Activated CD8-positive, alpha-beta T cell treated with anti-CD3 and anti-CD28 coated beads, Interleukin-2, amount 10 ng/mL, durations not matched to agents 7 days and 5 days (primary cell): Measurements from ENCODE around the gene LTBP4. TPM values are rescaled to one million over a fixed set of nuclear protein-coding genes. Genes with fewer than 3 reads are reported as not detected.
A peak's percentile ranks its signal among the peaks of the same experiment; 100 is the strongest.

Experiments
- ATAC-seq: fragments of 150-1000 bp; cut with Tn5 transposase; one replicate; pipeline ENCODE4 v1.10.0; 2021; ENCODE audit warnings: moderate library complexity
- CTCF ChIA-PET: fragments of 350-600 bp; sonication (Branson Sonifier 250); formaldehyde crosslinking; loops from one replicate; lab custom pipeline; 2021; ENCODE audit warnings: antibody characterized with exemption; lab: Charles Lee
- POLR2A ChIA-PET: fragments of 350-600 bp; sonication (Branson Sonifier 250); formaldehyde crosslinking; loops from one replicate; lab custom pipeline; 2021; ENCODE audit warnings: antibody characterized with exemption; lab: Charles Lee
- DNase-seq: peaks from one replicate; pipeline ENCODE4 v3.0.0-alpha.2; 2020
- H3K27ac Mint-ChIP-seq: one replicate; pipeline ENCODE4 v1.8.0; 2021; ENCODE audit warnings: mild to moderate bottlenecking, mixed read lengths
- H3K27me3 Mint-ChIP-seq: one replicate; pipeline ENCODE4 v1.8.0; 2021; ENCODE audit warnings: low read depth, mixed read lengths
- H3K36me3 Mint-ChIP-seq: one replicate; pipeline ENCODE4 v1.8.0; 2021; ENCODE audit warnings: low read depth, mixed read lengths
- H3K4me1 Mint-ChIP-seq: one replicate; pipeline ENCODE4 v1.8.0; 2021; ENCODE audit warnings: low read depth, mixed read lengths
- H3K4me3 Mint-ChIP-seq: one replicate; pipeline ENCODE4 v1.8.0; 2021; ENCODE audit warnings: mild to moderate bottlenecking, mixed read lengths
- H3K9me3 Mint-ChIP-seq: one replicate; pipeline ENCODE4 v1.8.0; 2022; ENCODE audit warnings: mixed read lengths; ENCODE audit not compliant: insufficient read depth
- total RNA-seq, 2 experiments: library from RNA; stranded (reverse); gene quantifications; one replicate each; pipeline ENCODE4 v1.2.3, GENCODE V29; 2021

The LTBP4 gene
- total RNA-seq, 2 experiments from 2014 or later, result 54.3 to 54.7 TPM

GRCh38 chr19:40659566-40659965 lies 58.4 kb downstream of the LTBP4 start:
- Mint-ChIP-seq H3K9me3 (no peaks in the 10 kb centered on the region), H3K27me3 (peaks cover 6% of the 10 kb centered on the region), H3K27ac (no peak overlapping the region), H3K4me1 (peaks cover 7% of the 10 kb centered on the region), H3K4me3 (no peak overlapping the region), H3K36me3 (no peaks in the 10 kb centered on the region)
- ATAC-seq (no peak), DNase-seq (no peak)
- CTCF ChIA-PET, result interaction anchor here (1.9 to 5.8 kb wide), 2 partner anchors 25 to 160 kb away, joined by 10 to 45 read pairs; no protein-coding TSS in a partner anchor
- POLR2A ChIA-PET, result interaction anchor here (0.6 kb wide), 1 partner anchor 191 kb away, joined by 3 read pairs; no protein-coding TSS in a partner anchor

DNA sequence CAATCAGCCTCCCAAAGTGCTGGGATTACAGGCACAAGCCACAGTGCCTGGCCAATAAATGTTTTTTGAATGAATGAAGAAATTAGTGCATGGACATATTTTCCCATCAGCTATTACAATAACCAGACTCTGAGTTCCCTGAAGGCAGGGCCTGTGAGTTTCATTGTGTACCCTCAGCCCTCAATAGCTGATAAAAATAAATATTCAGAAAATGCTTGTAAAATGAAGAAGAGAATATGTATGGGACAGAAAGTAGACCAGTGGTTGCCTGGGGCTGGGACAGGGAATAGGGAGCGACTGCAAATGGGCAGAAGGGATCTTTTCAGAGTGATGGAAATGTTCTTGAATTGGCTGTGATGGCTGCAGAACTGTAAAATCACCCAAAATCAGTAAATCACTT lies 60.4 kb downstream of the LTBP4 start:
- ATAC-seq (no peak), DNase-seq (no peak)
- Mint-ChIP-seq H3K4me1 (peaks cover 7% of the 10 kb centered on the region), H3K27me3 (peaks cover 6% of the 10 kb centered on the region), H3K9me3 (no peaks in the 10 kb centered on the region), H3K36me3 (no peaks in the 10 kb centered on the region), H3K27ac (no peak overlapping the region), H3K4me3 (no peak overlapping the region)
- CTCF ChIA-PET, result interaction anchor here (1.1 to 5.8 kb wide), 7 partner anchors 15 to 483 kb away, joined by 3 to 45 read pairs (median 8); partner anchors contain the start of genes ACTMAP and SNRPA
- POLR2A ChIA-PET, result no interaction called here

DNA sequence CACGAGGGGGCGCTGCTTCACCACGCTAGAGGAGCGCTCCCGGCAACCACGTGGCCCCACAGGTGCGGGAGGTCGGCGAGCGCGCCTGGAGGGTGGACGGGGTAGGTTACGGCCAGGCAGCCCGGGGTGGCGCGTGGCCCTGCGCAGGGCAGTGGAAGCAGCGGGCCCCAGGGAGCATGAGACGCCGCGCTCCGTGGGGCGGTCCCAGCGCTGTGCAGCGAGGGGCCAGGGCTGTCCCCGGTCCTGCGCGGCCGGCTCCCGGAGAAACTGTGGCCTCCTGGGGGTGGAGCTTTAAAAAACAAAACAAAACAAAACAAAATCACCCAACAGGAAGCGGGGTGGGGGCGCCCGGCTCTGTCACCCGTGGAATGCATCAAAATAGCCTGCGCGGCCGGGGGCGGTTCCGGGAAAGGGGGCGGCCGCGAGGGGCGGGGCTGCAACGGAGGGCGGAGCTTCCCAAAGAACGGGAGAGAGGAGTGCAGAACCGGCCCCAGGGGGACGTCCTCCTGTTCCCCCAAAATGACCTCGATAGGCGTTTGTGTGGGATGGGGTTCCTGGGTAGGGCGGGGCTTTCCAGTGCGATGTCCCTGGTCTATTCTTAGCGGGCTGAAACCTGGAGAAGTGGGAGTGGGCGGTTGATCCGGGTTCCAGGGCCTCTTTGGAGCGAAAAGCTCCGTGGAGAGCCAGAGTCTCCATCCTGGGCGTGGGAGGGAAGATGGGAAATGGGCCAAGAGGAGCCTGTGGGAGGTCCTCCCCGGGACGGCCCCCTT lies 61.9 kb downstream of the LTBP4 start:
- DNase-seq, result peak; percentile 92
- ATAC-seq, result peak; percentile 96
- Mint-ChIP-seq H3K4me3 (peak overlapping the region; percentile 78), H3K4me1 (peaks cover 7% of the 10 kb centered on the region), H3K27me3 (peaks cover 6% of the 10 kb centered on the region), H3K27ac (peak overlapping the region; percentile 81), H3K36me3 (peaks cover 1% of the 10 kb centered on the region), H3K9me3 (no peaks in the 10 kb centered on the region)
- POLR2A ChIA-PET, result interaction anchor here (1.2 to 1.9 kb wide), 3 partner anchors 115 to 144 kb away, joined by 3 to 9 read pairs (median 5); partner anchors contain the start of gene RAB4B
- CTCF ChIA-PET, result interaction anchor here (0.6 to 5.8 kb wide), 27 partner anchors 9 to 606 kb away, joined by 3 to 47 read pairs (median 4); partner anchors contain the start of genes ACTMAP, COQ8B, EGLN2 and ITPKC

DNA sequence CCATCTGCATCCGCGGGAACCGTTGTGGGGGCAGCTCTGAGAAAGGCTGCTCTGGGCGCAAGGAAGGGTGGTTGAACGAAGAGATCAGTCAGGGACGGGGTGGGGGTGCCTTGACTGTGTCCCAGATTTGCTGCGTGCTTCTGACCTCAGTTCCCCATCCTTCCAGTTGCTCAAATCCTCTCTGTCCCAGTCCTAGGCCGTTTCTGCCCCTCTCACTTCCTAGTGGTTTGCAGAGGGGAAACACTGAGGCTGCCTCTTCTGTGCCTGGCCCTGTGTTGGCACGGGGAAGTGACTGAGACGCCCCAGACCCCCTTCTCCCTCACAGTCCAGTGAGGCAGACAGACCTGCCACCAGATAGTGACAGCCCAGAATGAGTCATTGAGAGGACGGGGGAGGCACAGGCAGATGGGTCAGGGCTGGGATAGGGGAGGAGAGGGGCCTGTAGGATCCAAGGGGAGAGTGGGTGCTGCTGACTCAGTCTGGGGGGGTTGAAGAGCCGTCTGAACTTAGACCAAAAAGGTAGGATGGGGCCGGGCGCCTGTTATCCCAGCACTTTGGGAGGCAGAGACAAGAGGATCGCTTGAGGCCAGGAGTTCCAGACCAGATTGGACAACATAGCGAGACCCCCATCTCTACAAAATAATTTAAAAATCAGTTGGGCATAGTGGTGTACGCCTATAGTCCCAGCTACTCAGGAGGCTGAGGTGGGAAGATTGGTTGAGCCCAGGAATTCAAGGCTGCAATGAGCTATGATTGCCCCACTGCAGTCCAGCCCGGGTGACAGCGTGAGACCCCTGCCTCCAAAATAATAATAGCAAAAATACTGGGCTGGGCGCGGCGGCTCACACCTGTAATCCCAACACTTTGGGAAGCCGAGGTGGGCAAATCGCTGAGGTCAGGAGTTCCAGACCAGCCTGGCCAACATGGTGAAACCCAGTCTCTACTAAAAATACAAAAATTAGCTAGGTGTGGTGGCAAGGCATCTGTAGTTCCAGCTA lies 62.8 kb downstream of the LTBP4 start:
- DNase-seq (no peak), ATAC-seq (no peak)
- Mint-ChIP-seq H3K27me3 (peaks cover 6% of the 10 kb centered on the region), H3K9me3 (no peaks in the 10 kb centered on the region), H3K36me3 (peaks cover 6% of the 10 kb centered on the region), H3K4me1 (peaks cover 7% of the 10 kb centered on the region), H3K27ac (peak overlapping the region; percentile 70), H3K4me3 (peak overlapping the region; percentile 78)
- ChIA-PET POLR2A (interaction anchor here (1.2 to 1.9 kb wide), 4 partner anchors 53 to 143 kb away, joined by 3 to 9 read pairs (median 4); partner anchors contain the start of genes ITPKC and RAB4B), CTCF (interaction anchor here (0.6 to 5.8 kb wide), 26 partner anchors 8 to 607 kb away, joined by 3 to 47 read pairs (median 4); partner anchors contain the start of genes ACTMAP, COQ8B, EGLN2 and ITPKC)

- CTCF ChIA-PET, result no interaction called here
- Mint-ChIP-seq H3K9me3 (no peaks in the 10 kb centered on the region), H3K36me3 (peaks cover 19% of the 10 kb centered on the region), H3K4me1 (peaks cover 7% of the 10 kb centered on the region), H3K27me3 (no peaks in the 10 kb centered on the region), H3K27ac (no peak overlapping the region), H3K4me3 (no peak overlapping the region)
- POLR2A ChIA-PET, result no interaction called here
- no peak for DNase-seq
- no peak for ATAC-seq
Observed at GRCh38 chr19:40666803-40667438, 65.8 kb downstream of the LTBP4 start.

- Mint-ChIP-seq H3K27ac (no peak overlapping the region), H3K4me3 (no peak overlapping the region), H3K4me1 (peaks cover 7% of the 10 kb centered on the region), H3K36me3 (peaks cover 19% of the 10 kb centered on the region), H3K9me3 (no peaks in the 10 kb centered on the region), H3K27me3 (no peaks in the 10 kb centered on the region)
- POLR2A ChIA-PET, result no interaction called here
- DNase-seq, result no peak
- CTCF ChIA-PET, result interaction anchor here (1.1 kb wide), 1 partner anchor 32 kb away, joined by 3 read pairs; no protein-coding TSS in a partner anchor
- ATAC-seq, result no peak
Observed at GRCh38 chr19:40667602-40668001, 66.4 kb downstream of the LTBP4 start.

- Mint-ChIP-seq H3K27me3 (no peaks in the 10 kb centered on the region), H3K4me1 (no peaks in the 10 kb centered on the region), H3K27ac (no peak overlapping the region), H3K4me3 (no peak overlapping the region), H3K9me3 (no peaks in the 10 kb centered on the region), H3K36me3 (peaks cover 19% of the 10 kb centered on the region)
- POLR2A ChIA-PET, result no interaction called here
- CTCF ChIA-PET, result no interaction called here
- ATAC-seq, result no peak
- DNase-seq, result no peak
Observed at GRCh38 chr19:40668991-40669614, 67.9 kb downstream of the LTBP4 start.

DNA sequence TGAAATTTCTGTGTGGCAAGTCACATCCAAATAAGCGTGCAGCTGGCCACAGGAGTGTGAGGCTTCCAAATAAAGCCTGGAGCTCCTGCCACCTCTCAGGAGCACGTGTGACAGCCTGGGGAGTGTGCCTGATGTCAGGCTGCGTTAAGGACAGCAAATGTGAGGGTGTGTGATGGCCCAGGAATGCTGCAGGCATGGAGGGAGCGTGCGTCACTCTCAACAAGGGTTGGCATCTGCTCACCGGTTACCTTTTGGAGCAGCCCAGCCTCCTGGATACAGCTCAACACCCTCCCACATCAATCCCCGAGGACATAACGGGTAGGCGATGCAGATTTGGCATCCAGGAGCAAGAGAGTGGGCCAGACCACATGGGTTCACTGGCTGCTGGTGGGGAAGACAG lies 70.2 kb downstream of the LTBP4 start:
- H3K9me3 Mint-ChIP-seq, result no peaks in the 10 kb centered on the region
- CTCF ChIA-PET, result interaction anchor here (0.8 to 1.9 kb wide), 2 partner anchors 8 to 127 kb away, joined by 3 to 4 read pairs; partner anchors contain the start of gene EGLN2
- DNase-seq (no peak), ATAC-seq (no peak)
- peaks cover 19% of the 10 kb centered on the region for H3K36me3 Mint-ChIP-seq
- H3K27me3 Mint-ChIP-seq, result no peaks in the 10 kb centered on the region
- H3K4me3 Mint-ChIP-seq, result no peak overlapping the region
- H3K4me1 Mint-ChIP-seq, result no peaks in the 10 kb centered on the region
- POLR2A ChIA-PET, result no interaction called here
- H3K27ac Mint-ChIP-seq, result peak overlapping the region; percentile 8

GRCh38 chr19:40672038-40672437 lies 70.9 kb downstream of the LTBP4 start:
- no peak overlapping the region for H3K4me3 Mint-ChIP-seq
- no peaks in the 10 kb centered on the region for H3K4me1 Mint-ChIP-seq
- H3K36me3 Mint-ChIP-seq, result peaks cover 17% of the 10 kb centered on the region
- H3K9me3 Mint-ChIP-seq, result no peaks in the 10 kb centered on the region
- no peak for ATAC-seq
- H3K27me3 Mint-ChIP-seq, result no peaks in the 10 kb centered on the region
- ChIA-PET CTCF (interaction anchor here (1.9 kb wide), 1 partner anchor 9 kb away, joined by 4 read pairs; no protein-coding TSS in a partner anchor), POLR2A (no interaction called here)
- H3K27ac Mint-ChIP-seq, result no peak overlapping the region
- DNase-seq, result no peak

DNA sequence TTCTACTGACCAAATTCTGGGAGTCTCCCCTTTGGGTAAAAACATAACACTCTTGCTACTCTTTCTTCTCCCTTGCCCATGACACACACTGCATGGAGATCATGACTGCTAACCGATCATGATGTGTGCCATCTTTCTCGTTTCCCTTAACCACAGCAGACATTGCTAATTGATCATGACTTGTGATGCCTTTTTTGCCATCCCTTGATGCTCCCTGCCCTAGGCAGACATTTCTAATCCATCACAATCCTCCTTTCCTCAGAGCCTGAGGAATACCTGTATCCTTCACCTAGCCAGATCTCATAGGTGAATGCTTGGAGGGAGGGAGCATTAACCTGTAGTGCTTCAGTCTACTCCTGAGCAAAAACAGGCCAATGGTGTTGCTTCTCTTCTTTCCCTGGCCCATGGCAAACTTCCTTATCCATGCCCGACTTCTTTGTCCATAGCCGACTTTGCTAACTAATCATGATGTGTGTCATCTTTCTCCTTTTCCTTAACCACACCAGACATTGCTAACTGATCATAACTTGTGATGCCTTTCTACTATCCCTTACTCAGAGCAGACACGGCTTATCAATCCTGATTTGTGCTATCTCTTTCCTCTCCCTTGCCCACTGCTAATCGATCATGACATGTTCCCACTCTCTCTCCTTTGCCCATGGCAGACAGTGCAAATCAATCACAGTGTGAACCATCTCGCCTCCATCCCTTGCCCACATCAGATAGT lies 71.6 kb downstream of the LTBP4 start:
- Mint-ChIP-seq H3K9me3 (no peaks in the 10 kb centered on the region), H3K36me3 (peaks cover 17% of the 10 kb centered on the region), H3K27ac (no peak overlapping the region), H3K27me3 (no peaks in the 10 kb centered on the region), H3K4me3 (no peak overlapping the region), H3K4me1 (no peaks in the 10 kb centered on the region)
- no peak for DNase-seq
- ATAC-seq, result no peak
- CTCF ChIA-PET, result interaction anchor here (1.9 kb wide), 1 partner anchor 9 kb away, joined by 4 read pairs; no protein-coding TSS in a partner anchor
- POLR2A ChIA-PET, result no interaction called here
